Panc1 (cell line): ENCODE data around the gene ARMC12. TPM values are rescaled to one million over a fixed set of nuclear protein-coding genes. Genes with fewer than 3 reads are reported as not detected.

ENCODE experiments used
- total RNA-seq: library from RNA; stranded (reverse); gene quantifications from one replicate; pipeline ENCODE4 v1.2.1, GENCODE V29; 2021; ENCODE audit not compliant: unreplicated experiment

The ARMC12 gene
- total RNA-seq, 1 experiment from 2014 or later: 1.4 TPM

Other genes starting within 250 kb of the ARMC12 start
- 10.7 TPM for gene TEAD3, start 240.0 kb upstream of the ARMC12 start, total RNA-seq
- gene TULP1, start 224.1 kb upstream of the ARMC12 start, total RNA-seq: not detected
- 25.2 TPM for gene FKBP5, start 48.1 kb upstream of the ARMC12 start, total RNA-seq
- gene CLPSL2, start 39.6 kb downstream of the ARMC12 start, total RNA-seq: 0.57 TPM
- gene CLPSL1, start 44.0 kb downstream of the ARMC12 start, total RNA-seq: not detected
- gene CLPS, start 60.3 kb downstream of the ARMC12 start, total RNA-seq: 4.0 TPM
- not detected for gene LHFPL5, start 68.3 kb downstream of the ARMC12 start, total RNA-seq
- 68.3 TPM for gene SRPK1, start 184.1 kb downstream of the ARMC12 start, total RNA-seq